Right atrium auricular region (tissue), 2 donors: ENCODE results near the gene PCDHAC2. TPM values are rescaled to one million over a fixed set of nuclear protein-coding genes. Genes with fewer than 3 reads are reported as not detected.

Source experiments
- DNase-seq: peaks from one replicate; pipeline ENCODE4 v3.0.0-alpha.2; 2019; ENCODE audit warnings: low spot score
- H3K27ac ChIP-seq, 2 donors: fragments of 200-600 bp; sonication (generic); 1 replicate in 1 of 2; 2 replicates in 1 of 2; pipeline ENCODE4 v1.5.1; 2016 to 2019
- H3K27me3 ChIP-seq, 2 donors: fragments of 200-600 bp; sonication (generic); one replicate each; pipeline versions ENCODE4 v1.5.1 to v1.6.0; 2017 to 2019
- H3K36me3 ChIP-seq: fragments of 200-600 bp; sonication (generic); one replicate; pipeline ENCODE4 v1.5.1; 2016
- H3K4me1 ChIP-seq, 2 donors: fragments of 200-600 bp; sonication (generic); one replicate each; pipeline versions ENCODE4 v1.5.1 to v1.6.0; 2017 to 2019
- H3K4me3 ChIP-seq, 2 donors: fragments of 200-600 bp; sonication (generic); 1 replicate in 1 of 2; 2 replicates in 1 of 2; pipeline ENCODE4 v1.5.1; 2017 to 2019; ENCODE audit warnings: mild to moderate bottlenecking in 1 of 2, moderate library complexity in 1 of 2
- H3K9me3 ChIP-seq, 2 donors: fragments of 200-600 bp; sonication (generic); one replicate each; pipeline ENCODE4 v1.5.1; 2019
- total RNA-seq, 2 donors: library from RNA; depleted of rRNA; stranded (reverse); fragments of >200 nt; gene quantifications; one replicate each; pipeline ENCODE4 v1.1.0, GENCODE V29; 2016
- TF ChIP-seq, protein P1 (sequence below), 2 donors: fragments of 200-600 bp; sonication (generic); IDR thresholded peaks; one replicate each; pipeline ENCODE4 v1.5.1; 2019; ENCODE audit warnings: antibody characterized with exemption in 2 of 2

PCDHAC2 gene
- total RNA-seq, 2 donors from 2014 or later = 3.7 to 4.1 TPM

DNA sequence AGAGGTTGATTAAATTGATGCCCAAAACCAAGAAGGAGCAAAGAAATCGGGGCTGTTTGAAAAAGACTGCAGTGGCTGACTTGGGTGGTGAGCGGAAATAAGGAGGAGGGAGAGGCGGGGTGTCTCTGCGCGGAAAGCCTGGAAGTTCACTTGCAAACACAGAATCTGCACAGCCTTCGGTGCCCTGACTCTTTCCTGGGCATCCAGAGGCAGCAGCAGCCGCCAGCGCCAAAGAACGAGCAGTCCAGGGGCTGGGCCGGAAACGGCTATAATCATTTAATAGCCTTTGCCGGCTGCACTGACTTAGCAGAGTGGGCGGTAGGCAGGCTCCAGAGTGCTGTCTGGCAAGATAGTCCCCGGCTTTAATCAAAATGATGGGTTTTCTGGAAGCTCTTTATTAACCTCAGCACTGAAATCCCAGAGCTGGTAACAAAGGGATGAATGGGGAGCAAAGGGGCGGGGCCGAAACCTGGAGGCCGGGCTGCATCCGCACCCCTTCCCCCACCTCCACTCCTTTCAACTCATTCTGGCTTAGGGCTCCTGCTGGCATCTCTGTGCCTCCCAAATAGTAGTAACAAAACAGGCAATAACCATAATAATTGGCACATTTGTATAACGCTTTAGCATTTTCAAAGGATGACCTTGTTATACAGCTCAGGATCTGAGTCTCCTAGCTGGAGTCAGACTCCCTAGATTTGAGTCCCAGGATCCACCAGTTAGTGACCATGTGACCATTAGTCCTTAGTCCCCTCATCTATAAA is 35.7 kb downstream of the PCDHAC2 start:
- Histone ChIP-seq H3K27me3 (peaks cover 0 to 3% of the 10 kb centered on the region in 2 donors), H3K27ac (no peak overlapping the region), H3K36me3 (no peaks in the 10 kb centered on the region), H3K4me3 (peak overlapping the region in 1 of 2 donors; percentile 32), H3K9me3 (no peaks in the 10 kb centered on the region), H3K4me1 (peaks cover 0 to 7% of the 10 kb centered on the region in 2 donors)
- TF ChIP-seq, protein P1, sequence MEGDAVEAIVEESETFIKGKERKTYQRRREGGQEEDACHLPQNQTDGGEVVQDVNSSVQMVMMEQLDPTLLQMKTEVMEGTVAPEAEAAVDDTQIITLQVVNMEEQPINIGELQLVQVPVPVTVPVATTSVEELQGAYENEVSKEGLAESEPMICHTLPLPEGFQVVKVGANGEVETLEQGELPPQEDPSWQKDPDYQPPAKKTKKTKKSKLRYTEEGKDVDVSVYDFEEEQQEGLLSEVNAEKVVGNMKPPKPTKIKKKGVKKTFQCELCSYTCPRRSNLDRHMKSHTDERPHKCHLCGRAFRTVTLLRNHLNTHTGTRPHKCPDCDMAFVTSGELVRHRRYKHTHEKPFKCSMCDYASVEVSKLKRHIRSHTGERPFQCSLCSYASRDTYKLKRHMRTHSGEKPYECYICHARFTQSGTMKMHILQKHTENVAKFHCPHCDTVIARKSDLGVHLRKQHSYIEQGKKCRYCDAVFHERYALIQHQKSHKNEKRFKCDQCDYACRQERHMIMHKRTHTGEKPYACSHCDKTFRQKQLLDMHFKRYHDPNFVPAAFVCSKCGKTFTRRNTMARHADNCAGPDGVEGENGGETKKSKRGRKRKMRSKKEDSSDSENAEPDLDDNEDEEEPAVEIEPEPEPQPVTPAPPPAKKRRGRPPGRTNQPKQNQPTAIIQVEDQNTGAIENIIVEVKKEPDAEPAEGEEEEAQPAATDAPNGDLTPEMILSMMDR (IDR thresholded peaks at IDR 0.05) = no peak
- no peak for DNase-seq

DNA sequence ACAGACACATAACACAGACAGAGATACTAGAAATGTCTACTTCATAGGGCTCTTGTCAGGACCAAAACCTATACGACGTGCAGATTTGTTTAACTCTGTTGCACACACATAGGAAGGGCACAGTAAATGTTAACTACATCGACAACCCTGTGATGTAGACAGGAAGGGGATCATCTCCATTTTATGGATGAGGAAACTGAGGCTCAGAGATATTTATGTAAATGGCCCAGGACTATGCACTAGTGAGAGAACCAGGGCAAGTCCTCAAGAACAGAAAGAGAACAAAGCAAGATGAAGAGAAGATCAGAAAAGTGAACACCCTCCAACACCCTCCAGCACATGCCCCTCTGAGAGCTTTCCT is 36.3 kb downstream of the PCDHAC2 start:
- Histone ChIP-seq H3K4me3 (no peak overlapping the region), H3K4me1 (peaks cover 0 to 7% of the 10 kb centered on the region in 2 donors), H3K27ac (no peak overlapping the region), H3K27me3 (peaks cover 0 to 3% of the 10 kb centered on the region in 2 donors), H3K36me3 (no peaks in the 10 kb centered on the region), H3K9me3 (no peaks in the 10 kb centered on the region)
- DNase-seq = no peak
- TF ChIP-seq, protein P1 (IDR thresholded peaks at IDR 0.05) = no peak

DNA sequence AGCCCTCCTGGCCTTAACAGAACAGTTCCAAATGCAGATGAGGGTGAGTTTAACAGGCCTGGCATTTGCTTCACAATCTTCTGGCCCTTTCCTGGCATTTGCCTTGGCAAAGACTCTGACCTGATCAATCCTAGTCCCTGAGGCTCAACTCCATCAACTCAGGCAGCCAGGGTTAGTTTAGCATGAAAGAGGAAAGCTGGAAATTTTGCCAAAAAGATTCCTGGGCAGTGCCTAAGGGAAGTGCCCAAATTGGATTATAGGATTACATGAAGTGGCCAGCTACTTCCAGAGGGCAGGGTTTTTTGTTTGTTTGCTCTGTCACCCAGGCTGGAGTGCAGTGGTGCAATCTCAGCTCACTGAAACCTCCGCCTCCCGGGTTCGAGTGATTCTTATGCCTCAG is 36.8 kb downstream of the PCDHAC2 start:
- peaks cover 0 to 7% of the 10 kb centered on the region in 2 donors for H3K4me1 ChIP-seq
- peaks cover 0 to 3% of the 10 kb centered on the region in 2 donors for H3K27me3 ChIP-seq
- no peak overlapping the region for H3K27ac ChIP-seq
- no peak for DNase-seq
- TF ChIP-seq, protein P1 (IDR thresholded peaks at IDR 0.05) = no peak
- no peaks in the 10 kb centered on the region for H3K36me3 ChIP-seq
- no peaks in the 10 kb centered on the region for H3K9me3 ChIP-seq
- no peak overlapping the region for H3K4me3 ChIP-seq

DNA sequence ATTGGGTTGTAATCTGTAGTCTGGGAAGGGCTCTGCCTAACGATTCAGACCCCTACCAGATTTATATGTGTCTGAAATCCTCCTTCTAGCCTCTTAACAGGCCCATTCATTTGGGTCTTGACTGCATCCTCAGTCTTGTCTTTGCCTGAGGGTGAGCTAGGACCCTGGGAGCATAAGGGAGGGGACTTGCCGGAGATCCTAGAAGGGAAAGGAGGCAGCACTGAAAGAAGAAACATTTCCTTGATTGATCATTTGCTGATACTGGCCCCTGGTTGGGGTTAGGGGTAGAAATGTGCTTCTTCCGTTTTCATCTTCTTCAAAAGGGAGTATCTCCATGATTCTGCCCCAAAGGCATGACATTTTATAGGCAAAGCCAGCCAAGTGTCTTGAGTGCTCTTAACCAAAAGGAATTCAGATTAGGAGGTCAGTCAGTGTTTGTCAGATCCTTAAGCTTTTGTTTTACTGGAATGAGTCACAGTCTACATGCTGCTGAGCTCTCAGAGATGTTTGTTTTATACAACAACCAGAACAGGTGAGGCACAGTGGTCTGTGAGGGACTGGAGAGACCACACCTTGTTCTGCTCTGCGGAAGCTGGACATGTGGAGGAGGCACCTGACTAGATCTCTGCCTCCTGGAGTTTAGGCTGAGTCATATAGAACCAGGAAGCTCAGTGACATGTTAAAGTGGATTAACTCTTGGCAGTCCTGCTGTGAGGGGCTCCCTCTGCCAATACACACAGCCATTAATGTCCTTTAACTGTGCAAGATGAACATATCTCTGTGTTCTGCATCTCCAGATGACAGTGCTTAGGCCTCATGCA is 37.7 kb downstream of the PCDHAC2 start:
- Histone ChIP-seq H3K27me3 (no peaks in the 10 kb centered on the region), H3K9me3 (no peaks in the 10 kb centered on the region), H3K27ac (no peak overlapping the region), H3K36me3 (no peaks in the 10 kb centered on the region), H3K4me3 (no peak overlapping the region), H3K4me1 (peaks cover 0 to 7% of the 10 kb centered on the region in 2 donors)
- TF ChIP-seq, protein P1 (IDR thresholded peaks at IDR 0.05) = no peak
- DNase-seq = no peak

DNA sequence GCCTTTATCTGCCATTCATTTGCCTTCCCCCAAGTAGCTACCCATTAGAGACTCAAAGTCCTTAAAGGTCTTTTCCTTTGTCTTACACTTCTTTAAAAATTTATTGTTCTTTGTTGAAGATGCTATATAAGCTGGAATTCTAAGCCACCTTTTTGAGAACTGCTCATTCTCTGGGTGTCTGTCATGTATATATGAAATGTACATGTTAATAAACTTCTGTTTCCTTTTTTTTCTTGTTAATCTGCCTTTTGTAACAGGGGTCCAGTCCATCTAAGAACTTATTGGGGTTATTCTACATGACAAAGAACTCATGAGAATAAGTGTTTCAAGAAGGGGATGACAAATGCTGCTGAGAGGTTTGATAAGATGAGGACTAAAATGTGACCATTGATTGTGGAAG is 41.5 kb downstream of the PCDHAC2 start:
- Histone ChIP-seq H3K4me1 (no peaks in the 10 kb centered on the region), H3K27ac (no peak overlapping the region), H3K27me3 (no peaks in the 10 kb centered on the region), H3K9me3 (no peaks in the 10 kb centered on the region), H3K36me3 (no peaks in the 10 kb centered on the region), H3K4me3 (no peak overlapping the region)
- no peak for DNase-seq
- TF ChIP-seq, protein P1 (IDR thresholded peaks at IDR 0.05) = no peak
